ENCODE results near the gene ZNF280A. TPM values are rescaled to one million over a fixed set of nuclear protein-coding genes. Genes with fewer than 3 reads are reported as not detected.
"Not testable (repeated sequence)": the region's sequence is repeated elsewhere in the genome, so short reads cannot be mapped to it uniquely, and the experiment has no call there.

Gene ZNF280A
- total and polyA plus RNA-seq, 8 donors = not detected

- peak in 1 of 2 donors; percentile 2 for DNase-seq
- H3K9me3 ChIP-seq = no peaks in the 10 kb centered on the region
- 36 to 71% (median 51%) methylated on average over 2 of the region's 2 CpGs for WGBS, 5 donors
- no peaks in the 10 kb centered on the region for H3K36me3 ChIP-seq
- intact Hi-C loops (cut with DNase I; ENCODE audit: low total_unique reads) = no loop called here
- H3K4me3 ChIP-seq = no peak overlapping the region
- no peaks in the 10 kb centered on the region for H3K27me3 ChIP-seq
- no peak overlapping the region for H3K27ac ChIP-seq
- no peak for TF ChIP-seq EP300 (IDR thresholded peaks at IDR 0.05)
- no peak for TF ChIP-seq POLR2A (IDR thresholded peaks at IDR 0.05)
- no peak for TF ChIP-seq POLR2AphosphoS5 (IDR thresholded peaks at IDR 0.05)
- TF ChIP-seq, protein P1, sequence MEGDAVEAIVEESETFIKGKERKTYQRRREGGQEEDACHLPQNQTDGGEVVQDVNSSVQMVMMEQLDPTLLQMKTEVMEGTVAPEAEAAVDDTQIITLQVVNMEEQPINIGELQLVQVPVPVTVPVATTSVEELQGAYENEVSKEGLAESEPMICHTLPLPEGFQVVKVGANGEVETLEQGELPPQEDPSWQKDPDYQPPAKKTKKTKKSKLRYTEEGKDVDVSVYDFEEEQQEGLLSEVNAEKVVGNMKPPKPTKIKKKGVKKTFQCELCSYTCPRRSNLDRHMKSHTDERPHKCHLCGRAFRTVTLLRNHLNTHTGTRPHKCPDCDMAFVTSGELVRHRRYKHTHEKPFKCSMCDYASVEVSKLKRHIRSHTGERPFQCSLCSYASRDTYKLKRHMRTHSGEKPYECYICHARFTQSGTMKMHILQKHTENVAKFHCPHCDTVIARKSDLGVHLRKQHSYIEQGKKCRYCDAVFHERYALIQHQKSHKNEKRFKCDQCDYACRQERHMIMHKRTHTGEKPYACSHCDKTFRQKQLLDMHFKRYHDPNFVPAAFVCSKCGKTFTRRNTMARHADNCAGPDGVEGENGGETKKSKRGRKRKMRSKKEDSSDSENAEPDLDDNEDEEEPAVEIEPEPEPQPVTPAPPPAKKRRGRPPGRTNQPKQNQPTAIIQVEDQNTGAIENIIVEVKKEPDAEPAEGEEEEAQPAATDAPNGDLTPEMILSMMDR (IDR thresholded peaks at IDR 0.05) = no peak
- no peaks in the 10 kb centered on the region for H3K4me1 ChIP-seq
Measured at GRCh38 chr22:22480940-22481339, 39.1 kb downstream of the ZNF280A start.

DNA sequence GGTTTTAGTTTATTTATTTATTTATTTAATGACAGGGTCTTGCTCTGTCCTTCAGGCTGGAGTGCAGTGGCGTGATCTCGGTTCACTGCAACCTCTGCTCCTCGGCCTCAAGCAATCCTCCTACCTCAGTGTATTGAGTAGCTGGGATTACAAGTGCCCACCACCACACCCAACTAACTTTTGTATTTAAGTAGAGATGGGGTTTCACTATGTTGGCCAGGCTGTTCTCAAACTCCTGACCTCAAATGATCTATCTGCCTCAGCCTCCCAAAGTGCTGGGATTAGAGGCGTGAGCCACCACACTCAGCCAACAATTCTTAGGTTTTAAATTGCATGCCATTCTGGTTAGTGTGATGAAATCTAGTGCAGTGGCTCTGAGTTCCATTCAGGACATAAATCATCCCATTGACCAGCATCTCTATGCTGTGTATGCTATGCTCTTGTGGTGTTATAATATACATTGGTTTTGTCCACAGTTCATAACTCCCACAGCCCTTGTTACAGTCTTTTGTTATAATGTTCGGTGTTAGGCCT is 40.0 kb downstream of the ZNF280A start:
- Histone ChIP-seq H3K9me3 (no peaks in the 10 kb centered on the region), H3K27ac (no peak overlapping the region), H3K36me3 (no peaks in the 10 kb centered on the region), H3K27me3 (no peaks in the 10 kb centered on the region), H3K4me1 (no peaks in the 10 kb centered on the region), H3K4me3 (no peak overlapping the region)
- TF ChIP-seq POLR2A (IDR thresholded peaks at IDR 0.05) (no peak), EP300 (IDR thresholded peaks at IDR 0.05) (no peak), POLR2AphosphoS5 (IDR thresholded peaks at IDR 0.05) (no peak)
- TF ChIP-seq, protein P1 (IDR thresholded peaks at IDR 0.05) = no peak
- no peak for DNase-seq
- intact Hi-C loops (cut with DNase I; ENCODE audit: low total_unique reads) = no loop called here
- WGBS, 5 donors = 92 to 98% (median 96%) methylated on average over 5 of the region's 5 CpGs

DNA sequence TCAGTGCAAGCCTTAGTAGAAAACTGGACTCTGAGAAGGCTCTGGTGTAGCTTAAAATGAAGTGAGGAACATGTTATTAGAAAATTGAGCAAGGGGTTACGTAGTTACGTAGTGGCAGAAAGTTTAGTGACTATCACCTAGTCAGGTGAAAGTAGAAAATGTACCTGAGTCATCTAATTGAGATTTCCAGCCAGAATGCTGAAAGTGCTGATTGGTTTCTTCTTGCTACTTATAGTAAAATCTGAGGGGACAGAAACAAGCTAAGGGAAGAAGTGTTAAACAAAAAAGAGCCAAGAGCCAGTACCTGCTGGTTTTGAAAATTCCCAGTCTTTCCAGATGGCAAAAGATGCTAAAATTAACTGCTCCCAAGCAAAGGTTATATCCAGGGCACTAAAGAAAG is 41.0 kb downstream of the ZNF280A start:
- WGBS, 5 donors = 87 to 100% (median 95%) methylated on average over 2 of the region's 2 CpGs
- intact Hi-C loops (cut with DNase I; ENCODE audit: low total_unique reads) = no loop called here
- Histone ChIP-seq H3K9me3 (no peaks in the 10 kb centered on the region), H3K4me1 (no peaks in the 10 kb centered on the region), H3K27me3 (no peaks in the 10 kb centered on the region), H3K27ac (no peak overlapping the region), H3K4me3 (no peak overlapping the region), H3K36me3 (no peaks in the 10 kb centered on the region)
- no peak for DNase-seq
- TF ChIP-seq EP300 (IDR thresholded peaks at IDR 0.05) (no peak), POLR2AphosphoS5 (IDR thresholded peaks at IDR 0.05) (no peak), POLR2A (IDR thresholded peaks at IDR 0.05) (no peak)
- TF ChIP-seq, protein P1 (IDR thresholded peaks at IDR 0.05) = no peak

- intact Hi-C loops (cut with DNase I; ENCODE audit: low total_unique reads) = no loop called here
- H3K27me3 ChIP-seq = no peaks in the 10 kb centered on the region
- H3K27ac ChIP-seq = no peak overlapping the region
- DNase-seq = no peak
- H3K4me3 ChIP-seq = no peak overlapping the region
- no peaks in the 10 kb centered on the region for H3K4me1 ChIP-seq
- H3K9me3 ChIP-seq = no peaks in the 10 kb centered on the region
- no peak for TF ChIP-seq EP300 (IDR thresholded peaks at IDR 0.05)
- H3K36me3 ChIP-seq = no peaks in the 10 kb centered on the region
Measured at GRCh38 chr22:22478470-22478869, 41.6 kb downstream of the ZNF280A start.

GRCh38 chr22:22474733-22475132 is 45.3 kb downstream of the ZNF280A start:
- WGBS, 5 donors = 25 to 70% (median 63%) methylated on average over 2 of the region's 2 CpGs
- H3K4me1 ChIP-seq = no peaks in the 10 kb centered on the region
- H3K4me3 ChIP-seq = no peak overlapping the region
- H3K27me3 ChIP-seq = peaks cover 0 to 6% (median 0%) of the 10 kb centered on the region in 3 donors
- H3K9me3 ChIP-seq = peaks cover 0 to 4% (median 1%) of the 10 kb centered on the region in 4 donors
- no peaks in the 10 kb centered on the region for H3K36me3 ChIP-seq
- no peak overlapping the region for H3K27ac ChIP-seq
- TF ChIP-seq, protein P1 (IDR thresholded peaks at IDR 0.05) = no peak
- TF ChIP-seq EP300 (IDR thresholded peaks at IDR 0.05) (no peak), POLR2AphosphoS5 (IDR thresholded peaks at IDR 0.05) (no peak), POLR2A (IDR thresholded peaks at IDR 0.05) (no peak)
- DNase-seq = no peak
- intact Hi-C loops (cut with DNase I; ENCODE audit: low total_unique reads) = no loop called here

GRCh38 chr22:22471104-22471503 is 49.0 kb downstream of the ZNF280A start:
- 82 to 91% (median 89%) methylated on average over 5 of the region's 5 CpGs for WGBS, 5 donors
- intact Hi-C loops (cut with DNase I; ENCODE audit: low total_unique reads); H3K36me3 ChIP-seq; H3K27ac ChIP-seq; H3K4me1 ChIP-seq; DNase-seq; H3K27me3 ChIP-seq; H3K4me3 ChIP-seq: not testable (repeated sequence)
- peaks cover 3 to 26% (median 16%) of the 10 kb centered on the region in 4 donors for H3K9me3 ChIP-seq
